ENCODE results near the gene ZNF362. TPM values are rescaled to one million over a fixed set of nuclear protein-coding genes. Genes with fewer than 3 reads are reported as not detected.

Gene ZNF362
- total and polyA plus RNA-seq, 2 of the 13 experiments (the other 11 are each of a cell fraction or from before 2014, with no cell fraction given), result 8.3 to 14.2 TPM

- TF ChIP-seq PBX3 (CRISPR knock-in tag; IDR thresholded peaks at IDR 0.05; ENCODE audit: borderline replicate concordance) (0 out of 2 replicates have a peak, but pooled peaks have one; percentile 17), HNF1B (CRISPR knock-in tag; IDR thresholded peaks at IDR 0.05) (peak; percentile 62; the same call in 1 of the 2 replicates), ZNF546 (CRISPR knock-in tag; conservative IDR thresholded peaks at IDR 0.05) (no peak), SPEN (CRISPR knock-in tag; IDR thresholded peaks at IDR 0.05; ENCODE audit: low read depth) (no peak; the same call in 1 of the 2 replicates), ZNF501 (CRISPR knock-in tag; IDR thresholded peaks at IDR 0.05) (peak; percentile 73), NR0B2 (CRISPR knock-in tag; IDR thresholded peaks at IDR 0.05) (no peak), MTERF4 (CRISPR knock-in tag; IDR thresholded peaks at IDR 0.05) (peak; percentile 62; the same call in 1 of the 2 replicates), ZNF841 (CRISPR knock-in tag; IDR thresholded peaks at IDR 0.05; ENCODE audit: borderline replicate concordance) (no peak), CBX2 (IDR thresholded peaks at IDR 0.05; ENCODE audit: low read depth, low read length) (no peak), CBX2 (CRISPR knock-in tag; IDR thresholded peaks at IDR 0.05; ENCODE audit: low read depth) (no peak), UBTF (CRISPR knock-in tag; IDR thresholded peaks at IDR 0.05) (peak; percentile 54; the same call in 1 of the 2 replicates), ZNF34 (CRISPR knock-in tag; IDR thresholded peaks at IDR 0.05; ENCODE audit: borderline replicate concordance) (no peak), CREM (IDR thresholded peaks at IDR 0.05) (no peak), CREM (CRISPR knock-in tag; IDR thresholded peaks at IDR 0.05) (no peak), ZFP36L1 (CRISPR knock-in tag; IDR thresholded peaks at IDR 0.05) (peak; percentile 73; the same call in 1 of the 2 replicates), IRF1 (CRISPR knock-in tag; IDR thresholded peaks at IDR 0.05; ENCODE audit: low read depth) (no peak)
These were observed 93.7 kb downstream of the ZNF362 start (continued) for GRCh38 chr1:33349778-33350610.

Data from HepG2 (cell line).